Head of caudate nucleus (tissue), 42 donors: ENCODE results near the gene RNF157.

Experiments
- DNase-seq, 42 donors: peaks; one replicate each; pipeline versions ENCODE4 v3.0.0 to v3.0.0-alpha.2; 2020 to 2021; ENCODE audit warnings: mixed read lengths in 7 of 42
- intact Hi-C: fragments of 100-400 bp; cut with DNase I; formaldehyde crosslinking; loops from one replicate; pipeline ENCODE4 v1.15.0; 2022

The RNF157 gene

DNA sequence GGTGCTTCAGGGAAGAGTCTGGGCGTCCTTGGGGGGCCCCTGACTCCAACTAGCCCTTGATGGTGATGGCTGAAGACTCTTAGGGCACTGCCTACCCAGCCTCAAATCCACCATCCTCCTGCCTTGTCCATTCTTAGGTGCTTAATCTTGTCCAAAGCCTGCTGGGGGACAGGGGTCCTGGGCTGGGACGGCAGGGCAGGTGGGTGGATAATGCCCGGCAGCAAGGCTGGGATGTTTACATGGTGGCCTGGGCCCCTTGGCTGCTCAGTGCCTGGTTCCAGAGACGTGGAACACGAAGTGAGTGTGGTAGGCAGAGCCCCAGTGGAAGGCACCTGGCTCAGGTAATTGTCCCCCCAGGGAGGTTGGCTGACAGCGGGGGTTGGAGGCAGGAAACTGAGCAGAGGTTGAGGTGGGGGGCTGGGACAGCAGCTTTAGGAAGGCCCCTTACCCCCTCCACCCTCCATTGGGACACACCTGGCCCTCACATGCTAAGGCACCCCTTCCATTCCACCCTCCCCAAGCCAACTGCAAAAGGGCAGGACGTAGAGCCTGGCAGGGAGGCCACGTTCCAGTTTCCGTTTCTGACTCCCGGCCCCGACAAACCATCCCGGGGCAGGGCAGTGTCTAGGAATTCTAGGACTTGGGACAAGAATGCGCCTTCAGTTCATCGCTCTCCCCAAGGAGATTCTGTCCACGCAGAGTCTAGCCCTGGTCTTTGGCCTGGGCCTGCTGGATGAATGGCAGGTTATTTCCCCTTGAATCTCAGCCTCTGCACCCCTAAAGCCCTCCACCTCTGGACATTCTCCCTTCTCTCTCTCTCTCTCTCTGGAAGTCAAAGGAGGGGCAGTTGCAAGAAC is 101.2 kb downstream of the RNF157 start:
- intact Hi-C loops = loop anchor here (10.0 kb wide), 1 partner anchor 46 kb away; no protein-coding TSS in a partner anchor
- peak in 1 of 42 donors; percentile 39 for DNase-seq

DNA sequence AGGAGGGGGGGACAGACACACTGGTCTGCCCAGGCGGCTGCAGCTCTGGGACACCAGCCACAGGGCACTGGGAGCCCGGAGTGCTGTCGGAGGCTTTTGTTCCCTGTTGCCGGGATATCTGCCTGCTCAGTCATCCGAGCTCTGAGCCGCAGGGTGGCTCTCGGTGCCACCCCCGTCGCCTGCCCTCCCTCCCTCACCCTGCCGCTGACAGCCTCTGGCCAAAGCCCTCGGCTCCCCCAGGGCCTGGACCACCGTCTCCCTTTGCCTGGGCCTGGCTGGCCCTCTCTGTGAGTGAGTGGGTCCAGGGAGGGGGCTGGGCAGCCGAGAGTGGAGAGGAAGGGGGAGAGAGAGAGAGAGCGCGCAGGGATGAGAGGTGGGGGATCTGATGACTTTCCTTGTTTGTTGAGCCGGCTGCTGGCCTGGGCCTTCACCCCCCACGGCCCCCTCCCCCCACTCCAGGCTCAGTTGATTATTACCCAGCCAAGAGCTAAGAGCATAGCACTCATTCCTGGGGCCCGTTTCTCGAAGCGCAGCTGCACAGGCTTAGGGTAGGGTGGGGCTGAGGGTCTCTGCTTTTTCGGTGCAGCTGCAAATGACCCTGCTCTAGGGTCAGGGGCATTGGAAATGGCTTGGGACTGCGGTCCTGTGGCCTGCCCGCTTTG is 101.9 kb downstream of the RNF157 start:
- intact Hi-C loops = loop anchor here (10.0 kb wide), 1 partner anchor 46 kb away; no protein-coding TSS in a partner anchor
- DNase-seq = peak; percentile 33 to 91 (median 71)

DNA sequence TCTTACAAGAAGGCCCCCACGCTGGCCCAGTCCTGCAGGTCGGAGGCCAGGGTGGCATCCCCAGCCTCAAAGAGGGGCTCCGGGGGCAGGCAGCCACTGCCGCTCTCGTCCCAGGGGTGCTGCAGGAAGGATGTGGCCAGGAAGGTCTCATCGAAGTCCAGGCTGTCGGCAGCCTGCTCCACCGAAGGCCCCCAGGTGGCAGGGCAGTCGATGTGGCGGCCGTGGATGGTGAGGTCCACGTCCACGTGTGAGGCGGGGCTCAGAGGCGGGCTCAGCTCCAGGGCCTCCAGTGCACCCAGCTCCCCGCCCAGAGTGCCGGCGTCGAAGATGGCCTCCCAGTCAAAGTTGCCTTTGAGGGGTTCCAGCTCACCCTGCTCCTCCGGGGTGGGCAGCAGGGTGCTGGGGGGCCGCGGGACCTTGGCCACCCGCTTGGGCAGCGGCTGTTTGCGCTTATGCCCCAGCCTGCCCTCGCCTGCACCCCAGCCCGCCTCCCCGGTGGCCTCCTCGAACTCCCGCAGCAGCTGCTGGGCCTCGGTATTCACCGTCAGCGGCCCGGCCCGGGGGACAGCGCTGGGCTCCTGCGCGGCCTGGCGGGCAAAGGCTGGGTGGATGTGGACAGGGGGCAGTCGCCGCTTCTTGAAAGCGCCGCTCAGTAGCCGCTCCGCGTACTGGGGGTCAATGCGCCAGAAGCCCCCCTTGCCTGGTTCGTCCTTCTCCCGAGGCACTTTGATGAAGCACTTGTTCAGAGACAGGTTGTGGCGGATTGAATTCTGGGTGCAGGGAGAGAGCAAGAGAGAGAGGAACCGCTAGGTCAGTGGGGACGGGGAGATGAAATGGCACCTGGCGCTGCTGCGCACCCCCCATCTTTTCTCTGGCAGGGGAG is 102.7 kb downstream of the RNF157 start:
- intact Hi-C loops = loop anchor here (10.0 kb wide), 1 partner anchor 47 kb away; no protein-coding TSS in a partner anchor
- DNase-seq = no peak

DNA sequence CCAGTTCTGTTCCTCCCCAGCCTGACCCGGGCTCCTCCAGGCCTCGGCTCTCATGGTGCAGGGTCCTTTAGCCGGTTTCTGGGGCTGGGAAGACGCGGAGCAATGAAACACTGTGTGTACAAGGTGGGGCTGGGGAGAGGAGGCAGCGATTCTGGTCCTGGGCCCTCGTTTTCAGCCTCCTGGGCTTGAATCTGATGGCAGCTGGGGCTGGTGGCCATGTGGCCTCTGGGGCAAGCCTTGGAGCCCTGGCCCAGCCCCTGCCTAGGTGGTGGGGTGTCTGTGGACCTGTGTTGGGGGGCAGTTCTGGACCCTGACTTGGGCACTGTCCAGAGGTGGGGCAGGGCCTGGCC is 103.3 kb downstream of the RNF157 start:
- peak in 1 of 42 donors; percentile 25 for DNase-seq
- intact Hi-C loops = loop anchor here (10.0 kb wide), 1 partner anchor 48 kb away; no protein-coding TSS in a partner anchor

DNA sequence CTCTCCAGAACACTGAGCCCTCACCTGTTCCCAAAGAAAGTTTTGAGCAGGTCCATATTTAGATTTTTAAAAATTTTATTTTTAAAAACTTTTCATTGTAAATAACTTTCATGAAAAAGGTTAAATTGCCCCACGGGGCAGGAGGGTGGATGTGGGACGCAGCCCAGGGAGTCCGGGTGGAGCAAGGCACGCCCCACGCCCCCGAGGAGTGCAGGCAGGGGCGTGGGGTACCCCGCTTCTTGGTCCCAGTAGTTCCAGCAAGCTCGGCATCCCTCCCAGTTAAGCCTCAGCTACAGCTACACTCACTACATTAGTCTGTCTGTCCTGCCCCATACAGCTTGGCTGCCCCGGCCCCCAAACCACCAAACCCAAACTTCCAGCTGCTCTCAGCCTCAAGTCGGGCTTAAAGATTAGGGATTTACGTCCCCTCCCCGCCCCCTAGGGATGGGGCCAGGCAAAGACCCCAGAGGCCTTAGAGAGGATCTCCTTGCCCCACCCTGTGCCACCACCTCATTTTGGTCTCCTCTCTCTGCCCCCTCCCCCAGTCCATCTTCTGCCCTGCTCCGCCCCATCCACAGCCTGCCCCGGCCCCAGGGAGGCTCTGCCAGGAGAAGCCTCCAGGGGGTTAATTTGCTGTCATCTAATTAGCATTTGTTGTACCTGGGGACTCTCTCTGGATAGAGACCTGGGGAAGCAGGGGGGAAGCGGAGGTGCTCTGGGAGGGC is 103.9 kb downstream of the RNF157 start:
- intact Hi-C loops = loop anchor here (10.0 kb wide), 1 partner anchor 48 kb away; no protein-coding TSS in a partner anchor
- no peak for DNase-seq

DNA sequence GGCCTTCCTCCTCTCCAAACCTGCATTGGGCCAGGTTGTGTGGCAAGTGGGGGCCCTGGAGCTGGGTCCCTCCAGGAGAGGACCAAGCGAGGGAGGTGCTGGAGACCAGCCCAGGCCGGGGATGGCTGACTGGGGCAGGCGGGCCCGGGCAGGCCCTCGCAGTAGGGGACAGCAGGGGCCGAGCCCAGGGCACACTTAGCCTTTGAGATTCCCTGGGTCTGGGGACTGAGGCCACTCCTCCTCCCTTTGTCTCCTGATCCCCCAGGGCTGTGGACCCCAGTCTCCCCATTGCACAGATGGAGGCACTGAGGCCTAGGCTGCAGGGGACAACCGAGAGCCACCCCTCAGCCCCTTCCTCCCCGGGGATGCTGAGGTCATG is 104.5 kb downstream of the RNF157 start:
- no peak for DNase-seq

DNA sequence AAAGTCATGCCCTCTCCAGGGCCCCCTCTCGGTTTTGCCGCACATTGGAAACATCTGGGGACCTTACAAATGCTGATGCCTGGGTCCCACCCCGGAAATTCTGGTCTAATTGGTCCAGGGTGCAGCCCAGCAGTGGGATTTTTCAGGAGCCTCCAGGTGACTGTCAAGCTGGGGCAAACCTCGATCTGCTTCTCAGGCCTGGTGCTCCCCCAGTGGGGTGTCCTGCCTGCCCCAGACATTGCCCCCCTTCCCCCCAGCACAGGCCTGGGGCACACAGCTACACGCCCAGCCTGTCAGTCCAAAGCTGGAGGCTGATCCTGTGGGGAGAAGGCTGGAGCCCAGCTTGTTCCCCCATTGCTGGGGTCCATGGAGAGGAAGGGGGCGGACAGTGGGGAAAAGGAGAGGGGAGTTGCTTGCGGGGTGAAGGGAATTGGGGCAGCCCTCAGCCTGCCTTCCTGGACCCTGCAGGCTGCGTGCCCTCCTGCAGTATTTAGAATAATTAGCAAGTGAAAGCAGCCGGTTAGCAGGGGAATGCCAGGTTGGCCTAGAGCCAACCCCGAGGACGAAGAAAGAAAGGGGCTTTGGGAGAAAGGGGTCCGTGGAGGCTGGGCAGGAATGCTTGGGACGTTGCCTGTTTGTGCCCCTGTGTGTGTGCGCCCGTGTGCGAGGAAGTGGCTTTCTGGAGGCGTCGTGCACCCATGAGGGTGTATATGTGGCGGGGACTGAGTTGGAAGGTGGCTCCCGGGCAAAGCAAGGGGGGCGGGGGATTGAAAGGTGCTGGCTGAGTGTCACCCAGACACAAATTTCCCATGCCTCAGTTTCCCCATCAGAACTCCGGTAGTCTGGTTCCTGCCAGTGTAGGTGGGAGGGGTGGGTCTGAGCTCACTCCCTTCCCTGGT is 105.1 kb downstream of the RNF157 start:
- no peak for DNase-seq
- intact Hi-C loops = loop anchor here (10.0 kb wide), 1 partner anchor 50 kb away; no protein-coding TSS in a partner anchor

More for the DNA sequence above, 104.5 kb downstream of the RNF157 start:
- intact Hi-C loops = loop anchor here (10.0 kb wide), 1 partner anchor 49 kb away; no protein-coding TSS in a partner anchor

DNA sequence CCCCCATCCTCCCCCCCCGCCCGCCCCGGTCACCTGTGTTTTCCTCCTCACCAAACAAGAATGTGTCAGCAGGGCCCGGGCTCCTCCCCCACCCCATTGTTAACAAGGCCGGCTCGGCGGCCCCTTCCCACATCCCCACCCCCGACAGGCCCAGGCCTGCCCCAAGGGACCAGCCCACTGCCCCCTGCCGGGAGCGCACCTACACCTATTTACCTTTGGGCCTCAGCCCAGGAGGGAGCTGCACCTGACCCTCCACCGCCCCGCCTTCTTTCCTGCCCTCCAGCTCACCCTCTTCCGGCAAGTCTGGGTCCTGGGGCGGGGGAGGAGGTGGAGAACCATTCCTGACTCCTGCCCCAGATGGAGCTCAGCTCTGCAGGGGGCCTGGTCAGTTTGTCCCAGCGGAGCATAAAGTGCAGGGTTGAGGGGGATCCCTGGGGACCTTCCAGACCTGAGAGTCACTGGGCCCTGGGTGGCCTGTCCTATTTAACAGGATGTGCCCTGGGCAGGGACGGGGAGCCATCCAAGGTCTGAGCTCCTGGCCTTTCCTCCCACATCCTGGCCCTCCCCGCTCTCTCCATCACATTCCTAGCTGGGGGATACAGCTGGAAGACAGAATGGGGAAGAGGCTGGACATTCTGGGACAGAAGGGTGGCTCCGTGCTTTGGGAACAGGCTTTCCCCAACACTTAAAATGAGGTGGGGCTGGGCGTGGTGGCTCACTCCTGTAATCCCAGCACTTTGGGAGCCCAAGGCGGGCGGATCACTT is 107.5 kb downstream of the RNF157 start:
- no peak for DNase-seq
- intact Hi-C loops = loop anchor here (10.0 kb wide), 1 partner anchor 52 kb away; no protein-coding TSS in a partner anchor

DNA sequence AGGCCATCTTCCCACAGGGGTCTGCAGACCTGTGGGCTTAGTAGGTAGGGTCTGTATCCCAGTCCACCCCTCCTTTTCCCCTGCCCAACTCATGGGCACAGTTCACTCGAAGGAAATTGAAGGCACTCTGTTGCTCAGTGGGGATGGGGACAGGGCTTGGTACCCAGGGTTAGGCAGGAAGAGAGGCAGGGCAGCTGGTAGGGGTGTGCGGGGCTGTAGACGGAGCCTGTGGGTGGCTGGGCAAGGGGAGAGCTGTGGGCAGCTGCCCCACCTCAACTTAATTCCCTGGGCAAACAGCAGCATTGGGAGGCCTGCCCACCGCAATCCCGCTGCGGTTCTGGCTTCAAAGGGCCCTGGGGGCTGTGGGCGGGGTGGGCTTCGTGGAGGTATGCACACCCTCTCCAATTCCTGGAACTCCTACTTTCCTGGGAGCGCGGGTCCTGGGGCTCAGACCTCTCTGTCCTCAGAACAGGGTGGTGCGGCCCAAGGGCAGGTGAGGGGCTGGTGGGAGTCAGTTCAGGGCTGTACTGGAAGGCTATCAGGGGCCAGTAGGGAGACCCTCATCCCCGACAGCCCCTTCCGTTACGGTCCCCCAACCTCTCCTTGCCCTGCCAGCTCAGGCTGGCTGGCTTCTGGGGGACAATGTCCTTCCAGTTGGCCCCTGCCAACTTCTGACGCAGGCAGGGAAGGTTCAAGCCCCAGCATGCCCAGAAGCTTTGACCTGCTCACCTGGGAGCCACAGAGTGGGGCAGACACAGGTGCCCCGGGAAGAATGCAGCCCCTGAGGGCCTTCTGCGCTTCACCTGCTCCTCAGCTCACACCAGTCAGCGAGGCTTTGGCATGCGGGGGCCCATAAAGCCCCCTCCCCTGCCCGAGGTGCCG is 108.4 kb downstream of the RNF157 start:
- no peak for DNase-seq
- intact Hi-C loops = loop anchor here (10.0 kb wide), 1 partner anchor 53 kb away; no protein-coding TSS in a partner anchor

DNA sequence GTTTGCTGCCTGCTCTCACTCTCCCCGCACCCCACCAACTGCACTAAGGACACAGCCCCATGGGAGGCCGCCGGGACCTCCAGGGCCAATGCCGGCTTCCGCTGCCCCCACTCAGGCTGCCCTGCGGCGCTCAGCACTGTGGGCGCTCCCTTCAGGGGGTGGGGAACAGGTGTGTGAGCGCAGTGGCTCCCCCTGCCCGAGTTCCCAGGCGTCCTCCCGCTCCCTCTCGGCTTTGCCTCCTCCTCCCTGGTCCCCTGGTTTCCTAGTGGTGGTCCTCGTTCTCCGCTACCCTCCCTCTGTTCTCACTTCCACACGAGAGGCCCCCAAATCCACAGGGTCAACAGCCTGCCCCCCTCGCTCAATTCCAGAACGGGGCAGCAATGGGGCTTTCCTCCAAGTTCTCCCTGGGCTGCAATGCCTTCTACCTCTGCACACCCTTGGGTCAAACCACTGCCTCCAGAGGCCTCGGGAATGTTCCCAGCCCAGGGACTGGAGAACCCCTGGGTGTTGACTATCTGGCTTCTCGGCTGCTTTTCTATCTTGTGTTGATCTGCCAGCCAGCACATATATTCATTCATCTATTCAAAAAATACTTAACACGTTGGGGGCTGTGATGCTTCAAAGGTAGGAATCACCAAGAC is 109.1 kb downstream of the RNF157 start:
- intact Hi-C loops = loop anchor here (10.0 kb wide), 1 partner anchor 54 kb away; no protein-coding TSS in a partner anchor
- no peak for DNase-seq

DNA sequence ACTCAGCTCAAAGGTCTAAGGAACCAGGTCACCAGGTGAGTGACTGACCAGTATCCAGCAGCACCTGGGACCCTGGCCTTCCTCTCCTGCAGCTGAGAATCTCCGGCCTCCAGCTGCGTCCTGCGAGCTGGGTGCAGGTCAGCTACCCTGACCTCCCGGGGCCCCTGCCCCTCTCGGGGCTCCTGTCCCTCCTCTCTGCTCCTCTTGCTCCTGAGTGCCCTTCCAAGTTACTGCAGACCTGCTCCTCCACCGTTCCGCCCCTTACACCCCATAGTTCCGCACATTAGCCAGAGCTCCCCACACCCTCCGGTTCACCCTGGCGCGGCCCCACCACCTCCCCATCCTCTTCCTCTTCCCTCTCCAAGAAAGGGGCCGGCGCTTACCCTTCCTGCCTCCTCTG is 109.8 kb downstream of the RNF157 start:
- DNase-seq = no peak
- intact Hi-C loops = loop anchor here (10.0 kb wide), 1 partner anchor 54 kb away; no protein-coding TSS in a partner anchor

DNA sequence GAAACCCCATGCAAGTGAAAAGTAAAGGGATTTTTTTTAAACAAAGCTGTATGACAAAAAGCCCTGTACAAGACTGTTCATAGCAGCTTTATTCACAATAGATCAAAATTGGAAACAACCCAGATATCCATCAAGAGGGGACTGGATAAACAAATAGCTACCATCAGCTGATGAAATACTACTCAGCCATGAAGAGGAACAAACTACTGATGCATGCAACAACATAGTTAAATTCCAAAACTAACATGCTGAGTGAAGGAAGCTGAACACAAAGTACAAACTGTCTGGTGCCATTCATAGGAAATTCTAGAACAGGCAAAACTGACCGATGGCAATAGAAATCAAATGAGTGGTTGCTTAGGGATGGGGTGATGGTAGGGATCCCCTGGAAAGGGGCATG is 114.4 kb downstream of the RNF157 start:
- intact Hi-C loops = no loop called here

DNA sequence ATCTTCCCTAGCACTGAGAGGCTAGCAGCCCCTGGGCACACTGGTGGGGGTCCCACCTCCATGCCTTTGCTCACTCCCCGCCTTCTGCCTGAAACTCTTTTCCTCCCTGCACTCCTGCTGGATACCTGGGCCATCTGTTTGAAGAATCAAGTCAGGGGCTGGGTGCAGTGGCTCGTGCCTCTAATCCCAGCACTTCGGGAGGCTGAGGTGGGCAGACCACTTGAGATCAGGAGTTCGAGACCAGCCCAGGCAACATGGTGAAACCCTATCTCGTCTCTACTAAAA is 115.0 kb downstream of the RNF157 start:
- intact Hi-C loops = no loop called here
- DNase-seq = no peak

More for the DNA sequence above, 114.4 kb downstream of the RNF157 start:
- no peak for DNase-seq

DNA sequence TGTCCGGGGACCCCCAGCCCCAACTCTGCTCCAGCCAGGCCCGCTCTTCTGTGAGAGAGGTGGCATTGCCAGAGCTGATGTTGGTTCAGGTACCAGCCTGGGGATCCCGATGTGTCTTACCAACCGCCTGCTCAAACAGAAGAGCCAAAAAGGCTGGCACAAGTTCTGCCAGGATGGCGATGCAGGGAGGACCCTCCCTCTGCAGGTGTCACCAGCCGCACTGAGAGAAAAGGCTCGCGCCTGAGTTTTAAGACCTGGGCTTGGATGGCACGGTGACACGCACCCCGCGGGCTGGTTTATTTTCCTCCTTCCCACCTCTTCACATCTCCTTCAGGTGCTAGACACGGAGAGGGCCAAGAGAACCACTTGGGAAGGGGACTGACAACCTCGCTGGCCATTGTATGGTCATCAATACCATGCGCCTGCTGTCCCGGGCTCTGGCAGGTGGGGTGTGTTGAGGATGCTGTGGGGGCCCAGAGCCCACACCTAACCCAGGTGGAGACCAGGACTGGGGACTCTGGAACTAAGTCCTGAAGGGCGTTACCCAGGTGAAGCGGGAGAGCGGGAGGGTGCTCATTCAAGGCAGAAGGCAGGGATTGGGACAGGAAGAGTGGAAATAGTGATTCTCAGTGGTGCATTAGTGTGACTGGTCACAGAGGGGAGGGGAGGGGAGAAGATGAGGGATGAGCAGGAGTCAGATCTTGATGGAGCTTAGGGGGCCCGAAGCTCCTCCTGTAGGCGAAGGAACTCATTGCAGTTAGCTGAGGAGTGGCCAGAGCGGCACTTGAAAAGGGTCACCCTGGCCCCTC is 115.5 kb downstream of the RNF157 start:
- intact Hi-C loops = loop anchor here (5.0 kb wide), 1 partner anchor 153 kb away; no protein-coding TSS in a partner anchor

More for the DNA sequence above, 115.5 kb downstream of the RNF157 start:
- no peak for DNase-seq
